ENCODE data around the gene STK32B.

The STK32B gene

GRCh38 chr4:5403746-5404497, 352.6 kb downstream of the STK32B start:
- H3K9me3 ChIP-seq (ENCODE audit: control insufficient read depth, low read length): peaks cover 4% of the 10 kb centered on the region
- no peak overlapping the region for H3K9ac ChIP-seq (ENCODE audit: low read length)
- H3K36me3 ChIP-seq (ENCODE audit: control insufficient read depth, insufficient read depth, low read length): no peaks in the 10 kb centered on the region
- no peak overlapping the region for H3K4me3 ChIP-seq (ENCODE audit: low read length)
- H3K27me3 ChIP-seq (ENCODE audit: control insufficient read depth, insufficient read depth, low read length): no peaks in the 10 kb centered on the region
- H3K4me1 ChIP-seq (ENCODE audit: control insufficient read depth, insufficient read depth, low read length): no peaks in the 10 kb centered on the region

GRCh38 chr4:5409237-5409636, 358.0 kb downstream of the STK32B start:
- Histone ChIP-seq H3K9me3 (ENCODE audit: control insufficient read depth, low read length) (peaks cover 4% of the 10 kb centered on the region), H3K4me3 (ENCODE audit: low read length) (no peak overlapping the region), H3K4me1 (ENCODE audit: control insufficient read depth, insufficient read depth, low read length) (no peaks in the 10 kb centered on the region), H3K9ac (ENCODE audit: low read length) (no peak overlapping the region), H3K27me3 (ENCODE audit: control insufficient read depth, insufficient read depth, low read length) (no peaks in the 10 kb centered on the region), H3K36me3 (ENCODE audit: control insufficient read depth, insufficient read depth, low read length) (no peaks in the 10 kb centered on the region)

- Histone ChIP-seq H3K27me3 (ENCODE audit: control insufficient read depth, insufficient read depth, low read length) (no peaks in the 10 kb centered on the region), H3K9me3 (ENCODE audit: control insufficient read depth, low read length) (peaks cover 4% of the 10 kb centered on the region), H3K4me1 (ENCODE audit: control insufficient read depth, insufficient read depth, low read length) (no peaks in the 10 kb centered on the region), H3K9ac (ENCODE audit: low read length) (no peak overlapping the region), H3K4me3 (ENCODE audit: low read length) (no peak overlapping the region), H3K36me3 (ENCODE audit: control insufficient read depth, insufficient read depth, low read length) (no peaks in the 10 kb centered on the region)
Observed at GRCh38 chr4:5409972-5410618, 358.8 kb downstream of the STK32B start.

- Histone ChIP-seq H3K4me1 (ENCODE audit: control insufficient read depth, insufficient read depth, low read length) (no peaks in the 10 kb centered on the region), H3K27me3 (ENCODE audit: control insufficient read depth, insufficient read depth, low read length) (no peaks in the 10 kb centered on the region), H3K9ac (ENCODE audit: low read length) (no peak overlapping the region), H3K36me3 (ENCODE audit: control insufficient read depth, insufficient read depth, low read length) (no peaks in the 10 kb centered on the region), H3K9me3 (ENCODE audit: control insufficient read depth, low read length) (no peaks in the 10 kb centered on the region), H3K4me3 (ENCODE audit: low read length) (no peak overlapping the region)
Observed at GRCh38 chr4:5412296-5412695, 361.0 kb downstream of the STK32B start.

- no peak overlapping the region for H3K4me3 ChIP-seq (ENCODE audit: low read length)
- H3K9me3 ChIP-seq (ENCODE audit: control insufficient read depth, low read length): no peaks in the 10 kb centered on the region
- no peak overlapping the region for H3K9ac ChIP-seq (ENCODE audit: low read length)
- no peaks in the 10 kb centered on the region for H3K27me3 ChIP-seq (ENCODE audit: control insufficient read depth, insufficient read depth, low read length)
- H3K4me1 ChIP-seq (ENCODE audit: control insufficient read depth, insufficient read depth, low read length): no peaks in the 10 kb centered on the region
- H3K36me3 ChIP-seq (ENCODE audit: control insufficient read depth, insufficient read depth, low read length): no peaks in the 10 kb centered on the region
Observed at GRCh38 chr4:5412751-5413150, 361.5 kb downstream of the STK32B start.

GRCh38 chr4:5416637-5417036, 365.4 kb downstream of the STK32B start:
- Histone ChIP-seq H3K9ac (ENCODE audit: low read length) (no peak overlapping the region), H3K9me3 (ENCODE audit: control insufficient read depth, low read length) (no peaks in the 10 kb centered on the region), H3K36me3 (ENCODE audit: control insufficient read depth, insufficient read depth, low read length) (no peaks in the 10 kb centered on the region), H3K4me1 (ENCODE audit: control insufficient read depth, insufficient read depth, low read length) (no peaks in the 10 kb centered on the region), H3K27me3 (ENCODE audit: control insufficient read depth, insufficient read depth, low read length) (no peaks in the 10 kb centered on the region), H3K4me3 (ENCODE audit: low read length) (no peak overlapping the region)

- H3K27me3 ChIP-seq (ENCODE audit: control insufficient read depth, insufficient read depth, low read length): no peaks in the 10 kb centered on the region
- no peaks in the 10 kb centered on the region for H3K9me3 ChIP-seq (ENCODE audit: control insufficient read depth, low read length)
- H3K36me3 ChIP-seq (ENCODE audit: control insufficient read depth, insufficient read depth, low read length): no peaks in the 10 kb centered on the region
- H3K4me1 ChIP-seq (ENCODE audit: control insufficient read depth, insufficient read depth, low read length): no peaks in the 10 kb centered on the region
- H3K4me3 ChIP-seq (ENCODE audit: low read length): no peak overlapping the region
- H3K9ac ChIP-seq (ENCODE audit: low read length): no peak overlapping the region
Observed at GRCh38 chr4:5420266-5420665, 369.0 kb downstream of the STK32B start.

- Histone ChIP-seq H3K36me3 (ENCODE audit: control insufficient read depth, insufficient read depth, low read length) (no peaks in the 10 kb centered on the region), H3K9me3 (ENCODE audit: control insufficient read depth, low read length) (no peaks in the 10 kb centered on the region), H3K4me1 (ENCODE audit: control insufficient read depth, insufficient read depth, low read length) (no peaks in the 10 kb centered on the region), H3K4me3 (ENCODE audit: low read length) (no peak overlapping the region), H3K27me3 (ENCODE audit: control insufficient read depth, insufficient read depth, low read length) (no peaks in the 10 kb centered on the region), H3K9ac (ENCODE audit: low read length) (no peak overlapping the region)
Observed at GRCh38 chr4:5421416-5421815, 370.1 kb downstream of the STK32B start.

GRCh38 chr4:5422195-5422594, 370.9 kb downstream of the STK32B start:
- H3K9me3 ChIP-seq (ENCODE audit: control insufficient read depth, low read length): no peaks in the 10 kb centered on the region
- H3K4me3 ChIP-seq (ENCODE audit: low read length): no peak overlapping the region
- no peaks in the 10 kb centered on the region for H3K27me3 ChIP-seq (ENCODE audit: control insufficient read depth, insufficient read depth, low read length)
- H3K9ac ChIP-seq (ENCODE audit: low read length): no peak overlapping the region
- H3K4me1 ChIP-seq (ENCODE audit: control insufficient read depth, insufficient read depth, low read length): no peaks in the 10 kb centered on the region
- H3K36me3 ChIP-seq (ENCODE audit: control insufficient read depth, insufficient read depth, low read length): no peaks in the 10 kb centered on the region

GRCh38 chr4:5423670-5424069, 372.4 kb downstream of the STK32B start:
- Histone ChIP-seq H3K36me3 (ENCODE audit: control insufficient read depth, insufficient read depth, low read length) (no peaks in the 10 kb centered on the region), H3K9ac (ENCODE audit: low read length) (no peak overlapping the region), H3K9me3 (ENCODE audit: control insufficient read depth, low read length) (no peaks in the 10 kb centered on the region), H3K4me3 (ENCODE audit: low read length) (no peak overlapping the region), H3K27me3 (ENCODE audit: control insufficient read depth, insufficient read depth, low read length) (no peaks in the 10 kb centered on the region), H3K4me1 (ENCODE audit: control insufficient read depth, insufficient read depth, low read length) (no peaks in the 10 kb centered on the region)

- no peaks in the 10 kb centered on the region for H3K36me3 ChIP-seq (ENCODE audit: control insufficient read depth, insufficient read depth, low read length)
- no peaks in the 10 kb centered on the region for H3K4me1 ChIP-seq (ENCODE audit: control insufficient read depth, insufficient read depth, low read length)
- no peak overlapping the region for H3K9ac ChIP-seq (ENCODE audit: low read length)
- no peaks in the 10 kb centered on the region for H3K27me3 ChIP-seq (ENCODE audit: control insufficient read depth, insufficient read depth, low read length)
- H3K4me3 ChIP-seq (ENCODE audit: low read length): no peak overlapping the region
- H3K9me3 ChIP-seq (ENCODE audit: control insufficient read depth, low read length): no peaks in the 10 kb centered on the region
Observed at GRCh38 chr4:5424211-5424610, 372.9 kb downstream of the STK32B start.

GRCh38 chr4:5424901-5425300, 373.6 kb downstream of the STK32B start:
- no peak overlapping the region for H3K9ac ChIP-seq (ENCODE audit: low read length)
- H3K36me3 ChIP-seq (ENCODE audit: control insufficient read depth, insufficient read depth, low read length): no peaks in the 10 kb centered on the region
- no peaks in the 10 kb centered on the region for H3K4me1 ChIP-seq (ENCODE audit: control insufficient read depth, insufficient read depth, low read length)
- no peak overlapping the region for H3K4me3 ChIP-seq (ENCODE audit: low read length)
- H3K9me3 ChIP-seq (ENCODE audit: control insufficient read depth, low read length): no peaks in the 10 kb centered on the region
- H3K27me3 ChIP-seq (ENCODE audit: control insufficient read depth, insufficient read depth, low read length): no peaks in the 10 kb centered on the region

Measured in mucosa of stomach (tissue), 1 donor.